ENCODE data around the gene MTOR.
A peak's percentile ranks its signal among the peaks of the same experiment; 100 is the strongest.

MTOR gene

GRCh38 chr1:11157867-11158266 lies 104.5 kb downstream of the MTOR start:
- no peak for TF ChIP-seq GATA3 (IDR thresholded peaks at IDR 0.05; ENCODE audit: low read depth, low read length)
- no peak for TF ChIP-seq GATA2 (IDR thresholded peaks at IDR 0.05; ENCODE audit: low read depth, low read length)

DNA sequence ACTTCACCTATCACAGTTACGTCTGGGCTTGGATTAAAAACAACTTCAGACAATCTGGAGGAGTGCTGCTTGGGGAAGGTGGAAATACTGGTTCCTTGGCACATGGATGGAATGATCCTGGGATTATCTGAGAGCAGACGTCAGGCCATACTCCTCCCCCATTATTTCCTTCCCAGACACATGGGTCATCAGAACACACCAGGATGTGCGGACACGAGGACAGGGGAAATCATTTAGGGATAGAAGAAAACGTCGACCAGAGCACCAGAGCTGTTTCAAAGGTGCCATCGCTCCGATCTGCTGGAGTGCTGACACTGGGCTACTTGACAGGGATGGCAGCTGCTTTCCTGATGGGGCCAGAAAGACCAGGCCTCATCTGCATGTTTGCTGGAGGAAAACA lies 105.0 kb downstream of the MTOR start:
- no peak for TF ChIP-seq GATA2 (IDR thresholded peaks at IDR 0.05; ENCODE audit: low read depth, low read length)
- TF ChIP-seq GATA3 (IDR thresholded peaks at IDR 0.05; ENCODE audit: low read depth, low read length): no peak

DNA sequence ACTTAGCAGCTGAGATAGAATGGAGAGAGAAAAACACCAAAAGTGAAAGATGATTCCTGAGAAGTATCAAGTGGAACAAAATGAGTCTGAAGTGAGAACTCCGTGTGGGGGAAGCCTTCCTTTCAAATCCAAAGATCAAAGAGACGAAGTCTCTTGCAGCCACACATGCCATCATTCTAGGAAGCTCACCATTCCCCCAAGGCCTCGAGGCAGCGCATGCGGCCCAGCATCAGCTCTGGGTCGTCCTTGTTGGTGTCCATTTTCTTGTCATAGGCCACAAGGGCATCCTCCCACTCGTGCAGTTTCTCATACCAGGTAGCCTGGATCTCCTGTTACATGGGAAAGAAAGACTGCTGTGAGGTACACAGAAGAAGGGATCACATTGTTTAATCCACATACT lies 105.4 kb downstream of the MTOR start:
- TF ChIP-seq GATA2 (IDR thresholded peaks at IDR 0.05; ENCODE audit: low read depth, low read length) (no peak), GATA3 (IDR thresholded peaks at IDR 0.05; ENCODE audit: low read depth, low read length) (no peak)

DNA sequence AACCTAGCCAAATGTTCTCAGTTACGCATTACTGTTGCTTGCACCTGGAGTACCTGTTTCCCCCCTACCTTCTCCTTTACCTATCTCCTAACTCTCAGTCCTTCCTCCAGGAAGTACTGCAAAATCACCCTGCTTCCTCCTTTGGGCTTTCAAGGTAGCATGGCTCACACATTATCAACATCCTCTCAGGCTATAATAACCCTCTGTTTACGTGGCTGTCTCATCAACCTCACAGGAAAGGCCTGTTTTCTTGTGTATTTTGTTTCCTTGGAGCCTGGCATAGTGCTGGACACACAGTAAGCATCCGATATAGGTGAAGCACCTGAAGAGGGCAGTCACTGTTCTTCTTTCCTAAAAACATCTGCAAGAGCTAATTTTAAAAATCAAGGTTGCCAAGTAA lies 105.9 kb downstream of the MTOR start:
- TF ChIP-seq GATA2 (IDR thresholded peaks at IDR 0.05; ENCODE audit: low read depth, low read length): no peak
- TF ChIP-seq GATA3 (IDR thresholded peaks at IDR 0.05; ENCODE audit: low read depth, low read length): no peak

DNA sequence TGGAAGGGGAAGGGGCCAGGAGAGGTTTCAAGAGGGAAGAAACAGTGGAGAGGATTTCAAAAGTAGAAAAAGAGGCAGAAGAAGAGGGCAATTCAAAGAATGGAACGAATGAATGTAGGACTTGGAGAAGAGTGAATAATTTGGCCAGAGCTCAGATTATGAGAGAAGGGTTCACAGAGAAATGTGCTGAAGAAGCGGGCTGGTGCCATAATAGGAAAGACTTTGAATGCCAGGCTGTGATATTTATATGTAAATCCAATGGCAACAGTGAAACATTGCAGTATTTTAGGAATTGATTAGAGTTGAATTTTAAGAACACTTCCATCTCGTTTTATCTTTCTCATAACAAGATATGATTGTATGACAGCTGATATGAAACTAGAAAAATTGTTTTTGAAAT lies 109.2 kb downstream of the MTOR start:
- no peak for TF ChIP-seq GATA2 (IDR thresholded peaks at IDR 0.05; ENCODE audit: low read depth, low read length)
- no peak for TF ChIP-seq GATA3 (IDR thresholded peaks at IDR 0.05; ENCODE audit: low read depth, low read length)

DNA sequence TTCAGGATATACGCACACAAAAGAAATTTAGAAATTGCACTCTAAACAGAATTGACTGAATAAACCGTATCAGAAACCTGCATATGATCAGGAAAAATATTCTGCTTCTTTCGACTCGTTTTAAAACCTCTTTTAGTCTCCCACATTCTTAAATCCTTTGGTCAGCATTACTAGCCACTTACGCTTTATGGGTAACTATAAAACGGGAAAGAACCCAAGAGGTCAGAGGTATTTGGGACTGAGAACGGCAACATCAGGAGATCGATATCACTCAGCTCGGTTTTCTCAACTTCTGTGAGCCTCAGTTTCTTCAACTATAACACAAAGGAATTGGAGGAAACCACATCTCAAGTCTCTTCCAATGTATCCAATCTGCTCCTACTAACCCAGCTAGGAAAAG lies 109.6 kb downstream of the MTOR start:
- TF ChIP-seq GATA3 (IDR thresholded peaks at IDR 0.05; ENCODE audit: low read depth, low read length): no peak
- no peak for TF ChIP-seq GATA2 (IDR thresholded peaks at IDR 0.05; ENCODE audit: low read depth, low read length)

DNA sequence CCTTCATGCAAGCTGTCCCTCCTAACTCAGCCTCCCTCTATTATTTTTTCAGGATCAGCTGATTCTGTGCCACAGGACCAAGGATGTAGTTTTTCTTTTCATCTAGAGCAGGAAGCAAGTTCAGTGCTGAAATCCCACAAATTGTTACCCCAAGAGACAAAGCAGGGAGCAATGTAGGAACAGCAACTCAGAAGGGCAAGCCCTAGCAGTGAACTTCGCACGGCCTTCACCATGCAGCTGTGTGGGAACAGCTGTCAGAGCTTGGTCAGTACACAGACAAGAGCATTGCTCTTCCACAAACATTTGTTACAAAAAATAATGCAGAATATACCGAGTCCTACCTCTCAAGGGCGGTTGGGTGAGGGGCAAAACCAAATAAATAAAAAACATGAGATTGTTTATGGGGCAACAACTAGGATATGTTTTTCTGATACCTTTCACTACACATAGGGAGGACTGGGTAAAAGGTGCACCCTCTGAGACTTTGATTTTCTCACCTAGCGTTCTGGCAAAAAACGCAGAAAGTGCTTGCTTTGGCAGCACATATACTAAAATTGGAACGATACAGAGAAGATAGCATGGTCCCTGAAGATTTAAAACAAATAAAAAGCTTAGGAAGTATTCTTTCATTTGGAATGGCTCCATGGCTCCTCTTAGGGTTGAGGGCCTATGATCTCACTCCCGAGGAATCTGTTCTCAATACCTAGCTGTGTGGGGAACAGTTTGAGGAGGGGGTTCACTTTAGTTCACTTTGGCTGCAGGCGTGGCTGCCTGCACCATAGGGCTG lies 110.3 kb downstream of the MTOR start:
- TF ChIP-seq GATA2 (IDR thresholded peaks at IDR 0.05; ENCODE audit: low read depth, low read length) (no peak), GATA3 (IDR thresholded peaks at IDR 0.05; ENCODE audit: low read depth, low read length) (no peak)

- TF ChIP-seq GATA2 (IDR thresholded peaks at IDR 0.05; ENCODE audit: low read depth, low read length): no peak
- TF ChIP-seq GATA3 (IDR thresholded peaks at IDR 0.05; ENCODE audit: low read depth, low read length): no peak
Measured at GRCh38 chr1:11151114-11151513, 111.2 kb downstream of the MTOR start.

GRCh38 chr1:11150326-11150725 lies 112.0 kb downstream of the MTOR start:
- TF ChIP-seq GATA3 (IDR thresholded peaks at IDR 0.05; ENCODE audit: low read depth, low read length) (no peak), GATA2 (IDR thresholded peaks at IDR 0.05; ENCODE audit: low read depth, low read length) (no peak)

DNA sequence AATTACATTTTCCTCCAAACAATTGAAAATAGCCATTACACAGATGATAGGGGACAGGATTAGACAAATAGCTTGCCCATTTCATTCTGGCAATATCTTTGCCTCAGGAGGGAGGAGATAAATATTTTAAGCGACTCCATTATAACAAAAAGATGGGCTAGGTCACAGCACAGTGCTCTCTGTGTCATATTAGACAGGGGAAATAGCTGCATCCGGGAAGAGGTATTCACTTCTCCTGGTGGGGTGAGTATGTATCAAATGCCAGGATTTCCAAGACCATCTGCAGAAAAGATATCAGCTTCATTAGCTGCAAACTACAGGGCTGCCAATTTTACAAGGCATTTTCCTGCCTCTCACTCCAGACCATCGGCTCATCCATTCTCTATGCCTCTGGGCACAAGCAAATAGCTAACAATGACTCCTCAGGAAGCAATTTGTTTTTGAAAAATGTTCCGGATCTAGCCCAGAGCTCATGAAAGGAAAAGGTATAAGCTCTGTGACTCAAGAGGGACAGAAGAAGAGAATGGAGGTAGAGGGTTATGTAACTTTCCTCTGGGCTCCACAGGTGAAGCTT lies 115.1 kb downstream of the MTOR start:
- TF ChIP-seq GATA2 (IDR thresholded peaks at IDR 0.05; ENCODE audit: low read depth, low read length): no peak
- no peak for TF ChIP-seq GATA3 (IDR thresholded peaks at IDR 0.05; ENCODE audit: low read depth, low read length)

- TF ChIP-seq GATA3 (IDR thresholded peaks at IDR 0.05; ENCODE audit: low read depth, low read length): no peak
- no peak for TF ChIP-seq GATA2 (IDR thresholded peaks at IDR 0.05; ENCODE audit: low read depth, low read length)
Measured at GRCh38 chr1:11145741-11146140, 116.6 kb downstream of the MTOR start.

DNA sequence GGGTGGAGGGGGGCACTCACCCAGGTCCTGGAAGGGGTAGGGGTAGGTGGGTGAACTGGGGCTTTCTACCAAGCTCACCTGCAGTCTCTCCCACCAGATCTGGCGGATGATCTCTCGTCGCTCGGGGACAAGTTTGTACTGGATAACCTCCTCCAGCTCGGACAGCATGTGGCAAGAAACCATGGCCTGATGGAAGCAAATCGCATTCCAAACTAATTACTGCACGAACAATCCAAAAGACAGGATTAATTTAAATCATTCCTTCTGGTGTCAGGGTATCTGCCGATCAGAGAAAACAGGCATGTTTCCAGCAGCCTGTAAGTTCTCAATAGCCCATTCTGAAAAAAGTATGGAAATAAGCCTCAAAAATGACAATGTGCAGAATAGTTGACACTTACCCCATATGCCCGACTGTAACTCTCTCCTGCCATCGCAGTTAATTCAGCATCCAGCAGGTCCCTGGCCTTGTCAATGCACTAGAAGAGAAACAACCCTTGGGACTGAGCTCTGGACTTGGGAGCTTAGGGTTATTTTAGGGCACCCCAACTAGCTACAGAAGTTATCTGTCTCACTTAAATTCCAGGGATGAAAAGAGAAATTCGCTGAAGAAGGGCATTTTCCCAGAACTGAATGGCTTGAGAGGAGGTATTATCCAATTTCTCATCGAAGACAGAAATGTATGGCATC lies 117.6 kb downstream of the MTOR start:
- TF ChIP-seq GATA3 (IDR thresholded peaks at IDR 0.05; ENCODE audit: low read depth, low read length): peak; percentile 49; the same call in 1 of the 2 replicates
- TF ChIP-seq GATA2 (IDR thresholded peaks at IDR 0.05; ENCODE audit: low read depth, low read length): peak; percentile 84

GRCh38 chr1:11143907-11144306 lies 118.4 kb downstream of the MTOR start:
- TF ChIP-seq GATA3 (IDR thresholded peaks at IDR 0.05; ENCODE audit: low read depth, low read length): no peak
- no peak for TF ChIP-seq GATA2 (IDR thresholded peaks at IDR 0.05; ENCODE audit: low read depth, low read length)

DNA sequence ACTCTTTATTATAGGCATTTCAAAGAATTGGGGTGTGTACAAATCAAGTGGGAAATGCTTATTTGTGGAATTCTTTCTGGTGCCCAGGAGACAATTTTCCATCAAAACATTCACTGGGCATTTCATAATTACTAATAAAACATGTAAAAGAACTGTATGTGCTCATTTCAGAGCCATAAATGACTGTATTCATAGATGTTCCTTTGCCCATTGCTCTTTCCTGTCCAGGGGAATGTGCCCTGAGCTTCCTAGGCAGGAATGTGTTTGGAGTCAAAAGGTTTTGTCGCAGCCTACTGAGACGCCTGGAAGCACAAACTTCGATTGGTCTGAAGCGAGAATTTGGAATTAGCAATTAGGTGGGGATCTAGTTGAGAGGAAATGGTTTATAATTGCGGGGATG lies 119.0 kb downstream of the MTOR start:
- no peak for TF ChIP-seq GATA3 (IDR thresholded peaks at IDR 0.05; ENCODE audit: low read depth, low read length)
- no peak for TF ChIP-seq GATA2 (IDR thresholded peaks at IDR 0.05; ENCODE audit: low read depth, low read length)
